NCI-H748 (cell line): Measurements from ENCODE around the gene PLTP.
"Not testable (repeated sequence)": the region's sequence is repeated elsewhere in the genome, so short reads cannot be mapped to it uniquely, and the experiment has no call there.

Experiments
- DNase-seq: peaks from one replicate; lab custom pipeline; 2025; ENCODE audit not compliant: unreplicated experiment; lab: John Stamatoyannopoulos, UW

PLTP gene

GRCh38 chr20:45911486-45912343, at the start of gene PLTP:
Gene PLTP, minus strand, starts transcription at chr20:45912155. Its CDS starts 703 bp downstream, at chr20:45911452.
- peak; percentile 51 for DNase-seq

- DNase-seq: no peak
Observed at GRCh38 chr20:45959956-45960630, 48.1 kb upstream of the PLTP start.

- no peak for DNase-seq
Observed at GRCh38 chr20:45959126-45959525, 47.2 kb upstream of the PLTP start.

- no peak for DNase-seq
Observed at GRCh38 chr20:45958593-45958992, 46.6 kb upstream of the PLTP start.

GRCh38 chr20:45957021-45957941, 45.3 kb upstream of the PLTP start:
- DNase-seq: no peak

- DNase-seq: not testable (repeated sequence)
Observed at GRCh38 chr20:45956326-45956725, 44.4 kb upstream of the PLTP start.

- DNase-seq: no peak
Observed at GRCh38 chr20:45953672-45954071, 41.7 kb upstream of the PLTP start.

GRCh38 chr20:45952861-45953260, 40.9 kb upstream of the PLTP start:
- no peak for DNase-seq

- DNase-seq: no peak
Observed at GRCh38 chr20:45951925-45952834, 40.2 kb upstream of the PLTP start.

- DNase-seq: no peak
Observed at GRCh38 chr20:45950330-45950646, 38.3 kb upstream of the PLTP start.

- DNase-seq: no peak
Observed at GRCh38 chr20:45949542-45950329, 37.8 kb upstream of the PLTP start.

GRCh38 chr20:45948742-45949541, 37.0 kb upstream of the PLTP start:
- DNase-seq: no peak

- no peak for DNase-seq
Observed at GRCh38 chr20:45948261-45948733, 36.3 kb upstream of the PLTP start.

- no peak for DNase-seq
Observed at GRCh38 chr20:45947110-45947866, 35.3 kb upstream of the PLTP start.

- no peak for DNase-seq
Observed at GRCh38 chr20:45946149-45946970, 34.4 kb upstream of the PLTP start.

GRCh38 chr20:45945678-45946148, 33.8 kb upstream of the PLTP start:
- DNase-seq: no peak
